AG20443 (cell line): ENCODE results near the gene DDAH1.

Experiments
- DNase-seq: peaks from one replicate; pipeline ENCODE4 v3.0.0; 2012; ENCODE audit warnings: low spot score, mixed read lengths

DDAH1 gene

DNA sequence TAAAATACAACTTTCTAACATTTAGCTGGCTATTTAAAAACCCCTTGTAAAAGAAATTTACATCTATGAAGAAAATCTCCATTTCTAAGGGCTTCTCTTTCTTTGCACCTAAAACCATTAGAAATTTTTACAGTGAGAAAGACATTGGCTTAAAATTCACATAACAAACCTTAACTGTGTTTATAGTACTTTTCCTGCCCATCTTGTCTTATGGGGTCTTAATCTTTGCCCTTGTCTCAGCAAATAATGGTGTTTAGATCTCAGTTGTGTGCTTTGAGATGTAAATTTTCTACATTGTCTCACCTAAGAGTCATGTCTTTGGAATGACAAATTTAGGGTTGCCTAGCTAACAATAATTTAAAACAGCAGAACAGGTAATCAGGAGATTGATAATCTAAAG is 71.5 kb downstream of the DDAH1 start:
- no peak for DNase-seq

DNA sequence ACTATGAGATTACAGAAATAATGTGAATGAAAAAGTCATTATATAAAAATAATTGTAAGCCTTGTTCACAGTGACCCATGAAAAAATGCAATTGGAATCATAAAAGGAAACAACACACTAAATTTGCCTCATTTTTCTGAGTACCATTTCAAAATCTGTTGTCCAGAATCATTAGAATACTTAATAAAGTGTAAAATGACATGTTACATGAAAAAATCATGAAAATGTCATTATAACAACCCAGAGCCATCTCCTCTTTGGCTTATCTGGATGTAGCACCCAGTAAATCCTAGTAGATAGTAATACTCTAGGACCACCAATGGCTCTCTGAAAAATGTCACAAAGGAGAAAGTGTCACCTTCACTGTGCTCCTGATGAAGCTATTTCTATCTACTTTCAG is 76.5 kb downstream of the DDAH1 start:
- DNase-seq: no peak

DNA sequence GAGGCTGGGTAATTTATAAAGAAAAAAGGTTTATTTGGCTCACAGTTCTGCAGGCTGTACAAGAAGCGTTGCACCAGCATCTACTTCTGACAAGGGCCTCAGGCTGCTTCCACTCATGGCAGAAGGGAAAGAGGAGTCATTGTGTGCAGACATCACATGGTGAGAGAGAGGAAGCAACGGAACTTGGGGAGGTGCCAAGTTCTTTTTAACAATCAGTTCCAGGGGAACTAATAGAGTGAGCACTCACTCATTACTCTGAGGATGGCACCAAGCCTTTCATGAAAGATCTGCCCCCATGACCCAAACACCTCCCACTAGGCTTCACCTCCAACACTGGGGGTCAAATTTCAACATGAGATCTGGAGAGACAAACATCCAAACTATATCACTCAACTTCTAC is 77.2 kb downstream of the DDAH1 start:
- DNase-seq: no peak

DNA sequence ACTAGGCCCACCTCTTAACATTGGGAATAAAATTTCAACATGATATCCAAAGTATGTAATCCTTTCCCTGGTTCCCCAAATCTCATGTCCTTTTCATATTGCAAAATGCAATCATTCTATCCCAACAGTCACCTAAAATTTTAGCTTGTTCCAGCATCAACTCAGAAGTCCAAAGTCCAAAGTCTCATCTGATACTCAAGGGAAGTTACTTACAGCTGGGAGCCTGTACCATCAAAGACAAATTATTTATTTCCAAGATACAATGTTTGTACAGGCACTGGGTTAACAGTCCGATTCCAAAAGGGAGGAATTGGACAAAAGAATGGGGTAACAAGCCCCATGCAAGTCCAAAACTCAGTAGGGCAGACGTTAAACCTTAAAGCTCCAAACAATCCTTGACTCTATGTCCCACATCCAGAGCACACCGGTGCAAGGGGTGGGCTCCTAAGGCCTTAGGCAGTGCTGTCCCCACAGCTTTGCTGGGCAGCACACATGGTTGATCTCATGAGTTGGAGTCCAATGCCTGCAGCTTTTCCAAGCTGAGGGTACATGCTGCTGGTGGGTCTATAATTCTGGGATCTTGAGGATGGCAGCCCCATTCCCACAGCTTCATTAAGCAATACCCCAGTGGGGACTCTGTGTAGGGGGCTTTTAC is 78.8 kb downstream of the DDAH1 start:
- DNase-seq: no peak

DNA sequence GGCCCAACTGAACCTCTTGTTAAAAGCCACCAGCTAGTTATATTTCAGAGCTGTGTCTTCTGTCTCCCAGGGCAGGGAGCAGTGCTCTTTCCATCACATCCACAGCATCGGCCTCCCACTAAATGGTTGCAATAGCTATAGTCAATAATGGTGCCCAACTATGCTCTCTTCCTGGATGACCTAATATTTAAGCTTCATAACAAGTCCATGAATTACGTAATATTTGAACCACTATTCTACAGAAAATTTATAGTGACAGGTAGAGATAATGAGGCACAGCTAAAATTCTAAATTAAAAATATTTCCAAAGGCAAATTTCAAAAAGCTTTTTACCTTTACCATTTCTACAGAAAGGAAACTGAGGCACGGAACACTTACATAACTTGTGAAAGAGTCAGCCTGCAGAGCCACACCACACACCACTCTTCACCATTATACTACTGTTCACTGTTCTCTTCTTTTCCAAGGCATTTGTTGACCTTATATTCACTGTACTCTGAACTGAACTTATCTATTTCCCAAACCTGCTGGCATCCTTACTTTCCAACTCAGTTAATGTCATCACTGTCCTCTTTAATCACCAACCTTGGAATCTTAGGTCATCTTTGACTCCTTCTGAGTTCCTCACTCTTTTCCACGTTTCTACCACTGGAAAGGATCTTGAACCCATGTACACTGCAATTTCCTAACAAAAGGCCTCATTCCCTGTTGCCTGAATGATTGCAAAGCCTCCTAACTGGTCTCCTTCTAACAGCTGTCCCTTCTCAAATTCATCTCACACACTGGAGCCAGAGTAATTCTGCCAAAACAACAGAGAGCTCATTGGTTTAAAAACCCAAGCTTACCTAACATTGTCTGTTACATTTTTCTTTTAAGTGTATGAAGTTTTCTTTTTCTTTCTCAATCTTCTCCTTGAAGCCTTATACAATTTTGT is 85.5 kb downstream of the DDAH1 start:
- no peak for DNase-seq

DNA sequence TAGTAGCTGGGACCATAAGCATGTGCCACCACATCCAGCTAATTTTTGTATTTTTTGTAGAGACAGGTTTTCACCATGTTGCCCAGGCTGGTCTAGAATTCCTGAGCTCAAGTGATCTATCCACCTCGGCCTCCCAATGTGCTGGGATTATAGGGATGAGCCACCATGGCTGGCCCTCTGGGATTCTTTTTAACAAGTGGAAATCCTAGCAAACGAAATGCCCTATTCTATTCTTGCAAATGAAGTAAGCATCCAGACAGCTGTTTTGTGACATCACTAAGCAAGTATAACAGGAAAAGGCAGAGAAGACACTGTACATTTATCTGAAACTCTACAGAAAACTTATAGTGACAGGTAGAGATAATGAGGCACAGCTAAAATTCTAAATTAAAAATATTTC is 86.4 kb downstream of the DDAH1 start:
- no peak for DNase-seq

DNA sequence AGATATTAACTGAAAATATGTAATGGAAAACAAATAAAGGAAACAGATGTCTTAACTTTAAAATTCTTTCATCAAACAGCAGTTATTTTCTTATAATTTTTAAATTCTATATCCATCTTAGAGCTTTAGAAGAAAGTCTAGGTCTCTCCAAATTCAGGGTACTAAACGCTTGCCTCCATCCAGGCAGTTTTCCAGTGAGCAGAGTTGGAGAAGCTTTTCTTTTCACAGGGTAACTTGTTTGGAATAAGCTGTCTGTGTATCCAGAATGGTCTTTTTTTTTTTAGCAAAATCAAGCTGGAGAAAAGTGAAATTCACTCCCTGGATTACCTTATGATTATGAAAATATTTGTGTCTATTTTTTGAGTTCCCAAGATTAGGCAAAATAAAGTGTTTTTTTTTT is 88.6 kb downstream of the DDAH1 start:
- no peak for DNase-seq

DNA sequence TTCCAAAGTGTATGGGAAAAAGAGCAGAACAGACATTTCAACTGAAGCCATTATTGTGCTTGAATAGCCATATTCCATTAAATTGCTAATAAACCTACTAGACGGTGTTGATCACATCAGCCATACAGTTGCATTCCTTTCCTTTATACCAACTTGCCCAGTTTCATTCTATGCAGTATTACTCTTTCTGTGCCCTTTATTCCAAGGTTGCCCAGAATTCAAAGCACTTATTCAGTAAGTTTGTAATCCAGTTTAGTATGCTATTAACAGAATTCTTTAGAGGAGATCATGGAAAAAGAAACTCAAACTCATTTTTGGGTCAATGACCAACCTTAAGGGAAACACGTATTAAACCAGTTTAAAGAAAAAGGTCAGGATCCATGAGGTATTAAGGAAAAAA is 89.5 kb downstream of the DDAH1 start:
- DNase-seq: no peak

DNA sequence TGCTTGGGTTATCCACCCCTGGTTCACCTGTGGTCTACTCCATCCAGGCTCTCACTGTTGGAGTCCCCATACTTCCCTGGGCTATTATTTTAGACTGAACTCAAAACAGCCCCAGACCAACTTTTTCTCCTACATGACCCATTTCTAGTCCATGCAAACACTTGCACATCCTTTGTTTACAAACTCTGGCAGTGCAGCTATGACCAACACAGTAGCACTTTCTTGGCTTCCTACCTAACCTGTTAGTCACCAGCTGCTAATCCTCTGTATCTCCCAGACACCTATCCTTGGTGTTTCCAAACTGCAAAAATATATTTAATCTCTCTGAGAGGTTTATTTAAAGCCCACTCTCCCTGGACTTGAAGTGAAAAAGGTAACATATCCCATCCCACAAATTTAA is 90.8 kb downstream of the DDAH1 start:
- DNase-seq: peak; percentile 73

DNA sequence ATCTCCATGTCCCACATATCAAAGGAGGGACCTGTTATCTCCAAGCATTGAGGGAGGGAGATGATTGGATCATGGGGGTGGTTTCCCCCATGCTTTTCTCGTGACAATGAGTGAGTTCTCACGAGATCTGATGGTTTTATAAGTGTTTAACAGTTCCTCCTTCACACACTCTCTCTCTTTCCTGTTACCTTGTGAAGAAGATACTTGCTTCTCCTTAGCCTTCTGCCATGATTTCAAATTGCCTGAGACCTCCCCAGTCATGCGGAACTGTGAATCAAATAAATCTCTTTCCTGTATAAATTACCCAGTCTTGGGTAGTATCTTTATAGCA is 91.6 kb downstream of the DDAH1 start:
- no peak for DNase-seq

DNA sequence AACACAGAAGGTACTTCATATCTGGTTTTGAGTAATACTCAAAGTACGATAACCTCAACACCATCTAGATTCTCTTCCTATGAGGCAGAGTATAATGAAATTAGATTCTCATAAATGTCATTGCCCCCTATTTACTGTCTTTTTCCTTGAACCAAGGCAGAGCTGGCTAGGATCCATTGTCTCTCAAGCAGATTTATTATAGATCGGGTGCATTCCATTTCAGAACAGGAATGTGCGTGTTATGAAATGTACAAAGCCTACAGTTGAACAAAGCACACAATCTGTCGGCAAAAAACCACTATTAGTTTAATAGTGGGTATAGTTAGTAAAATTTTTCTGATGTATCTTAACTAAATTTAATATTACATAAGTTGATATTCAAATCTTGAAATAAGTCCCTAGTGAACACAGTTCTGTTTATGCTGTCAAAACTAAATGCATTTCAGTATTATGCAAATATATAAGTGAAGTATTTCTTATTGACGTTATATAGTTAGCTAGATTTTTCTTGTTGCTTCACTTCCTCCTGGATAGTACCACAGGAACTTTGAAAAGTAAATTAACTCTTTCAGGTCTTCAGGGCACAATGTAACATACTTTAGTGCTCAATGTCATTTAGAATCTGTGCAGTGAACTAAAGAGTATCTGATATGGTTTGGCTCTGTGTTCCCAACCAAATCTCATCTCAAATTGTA is 92.1 kb downstream of the DDAH1 start:
- DNase-seq: peak; percentile 30

DNA sequence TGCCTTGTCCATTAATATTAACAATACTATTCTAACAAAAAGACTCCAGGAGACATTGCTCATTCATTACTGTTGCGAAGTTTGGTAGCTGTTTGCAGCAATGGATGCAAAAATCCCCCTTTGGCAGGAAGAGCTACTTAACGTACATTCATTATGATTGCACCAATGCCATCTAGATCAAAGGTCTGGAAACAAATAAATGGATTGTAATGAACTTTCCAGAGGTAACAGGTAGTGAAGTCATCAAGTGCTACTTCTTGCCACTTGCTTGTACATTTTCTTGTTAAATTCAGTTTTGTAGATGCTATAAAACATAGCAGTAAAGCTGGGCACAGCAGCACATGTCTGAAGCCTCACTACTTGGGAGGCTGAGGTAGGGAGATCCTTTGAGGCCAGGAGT is 93.9 kb downstream of the DDAH1 start:
- DNase-seq: no peak

DNA sequence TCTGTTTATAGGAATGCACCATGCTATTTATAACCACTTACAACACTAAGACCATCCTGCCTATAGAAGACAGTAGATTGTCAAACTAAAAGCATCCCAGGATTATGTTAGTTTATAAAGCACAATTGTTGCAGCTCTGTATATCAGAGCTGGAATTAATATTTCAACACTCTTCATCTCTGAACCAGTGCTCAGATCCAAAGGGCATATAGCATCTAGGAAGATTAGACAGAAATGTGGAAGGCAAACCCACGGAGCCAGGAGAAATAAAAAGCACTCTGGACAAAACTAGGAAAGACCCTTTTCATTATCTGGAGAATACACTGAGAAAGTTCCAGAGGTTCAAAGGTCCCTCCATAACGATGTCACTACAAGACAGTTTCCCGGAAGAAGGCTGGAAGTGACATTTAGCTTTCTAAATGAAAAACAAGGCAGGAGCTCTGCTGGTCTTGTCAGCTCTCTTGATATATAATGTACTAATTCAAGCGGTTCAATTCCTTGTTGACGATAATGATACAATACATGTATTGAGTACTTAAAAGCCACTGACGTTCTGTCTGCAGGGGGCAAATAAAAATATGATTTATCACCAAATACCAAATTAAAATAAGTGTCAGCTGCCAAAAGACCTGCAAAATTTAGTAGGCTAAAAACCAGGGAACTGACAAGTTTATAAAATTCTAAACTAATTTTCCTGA is 96.7 kb downstream of the DDAH1 start:
- DNase-seq: no peak

DNA sequence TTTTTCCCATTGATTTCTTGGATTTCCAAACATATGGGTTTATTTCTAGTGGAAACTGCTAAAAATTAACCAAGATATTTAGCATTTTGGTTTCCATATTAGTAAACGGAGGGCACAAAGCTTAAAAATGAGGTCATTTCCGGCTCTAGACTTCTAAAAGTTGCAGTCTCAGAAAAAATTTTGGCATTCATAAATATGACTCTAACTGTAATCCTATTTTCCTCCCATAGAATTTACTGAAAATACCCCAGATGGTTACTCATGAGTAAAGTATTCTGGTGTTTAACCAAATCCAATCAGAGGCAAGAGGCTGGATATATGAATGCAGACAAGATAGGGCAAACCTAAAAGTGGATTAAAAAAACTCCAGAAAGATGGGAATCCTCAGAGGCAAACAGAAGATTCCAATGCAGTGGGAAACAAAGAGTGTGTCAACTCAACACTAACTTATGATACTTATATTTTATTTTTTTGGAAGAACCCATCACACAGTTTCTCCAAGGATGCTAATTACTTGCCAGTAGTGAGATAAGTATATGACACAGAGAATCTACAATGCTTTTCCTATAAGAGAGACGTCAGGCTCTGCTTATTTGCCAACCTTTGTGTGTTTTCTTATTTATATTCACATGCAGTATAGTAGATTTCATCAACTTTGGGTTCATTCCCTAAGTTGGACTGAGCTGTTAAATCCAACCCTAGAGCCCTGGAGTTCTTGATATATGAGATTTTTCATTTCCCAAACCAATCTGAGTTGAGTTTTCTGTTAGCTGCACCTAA is 98.4 kb downstream of the DDAH1 start:
- peak; percentile 65 for DNase-seq

DNA sequence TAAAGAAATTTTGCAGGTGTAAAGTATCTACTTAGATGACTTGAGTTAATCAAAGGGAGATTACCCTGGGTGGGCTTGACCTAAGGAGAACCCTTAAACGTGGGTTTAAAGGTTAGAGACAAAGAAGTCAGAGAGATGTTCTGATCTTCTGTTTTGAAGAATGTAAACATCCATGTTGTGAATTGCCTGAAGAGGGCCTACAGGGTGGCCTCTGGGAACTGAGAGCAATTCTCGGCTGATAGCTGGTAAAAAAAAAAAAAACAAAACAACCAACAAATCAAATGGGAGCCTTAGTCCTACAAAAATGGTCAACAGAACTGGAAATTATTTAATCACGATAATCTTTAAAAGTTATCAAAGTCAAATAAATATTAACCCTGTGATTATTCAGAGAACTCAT is 99.1 kb downstream of the DDAH1 start:
- no peak for DNase-seq

DNA sequence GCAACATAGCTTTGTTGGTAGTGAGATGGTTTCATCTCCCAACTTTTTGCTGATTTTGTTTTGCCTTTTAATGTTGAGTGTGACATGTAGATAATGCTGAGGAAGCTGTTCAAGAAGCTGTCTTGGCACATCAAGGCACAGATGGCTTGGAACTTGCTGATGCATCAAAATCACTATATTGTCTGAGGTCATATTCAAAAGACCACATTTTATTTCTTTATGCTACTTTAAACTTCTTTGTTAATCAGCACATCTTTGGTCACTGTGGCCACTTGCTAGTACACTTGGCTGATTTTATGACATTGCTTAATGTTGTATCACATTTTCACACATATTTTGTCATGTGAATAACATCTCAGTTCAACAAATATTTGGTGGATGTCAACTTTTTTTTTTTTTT is 101.4 kb downstream of the DDAH1 start:
- DNase-seq: no peak

DNA sequence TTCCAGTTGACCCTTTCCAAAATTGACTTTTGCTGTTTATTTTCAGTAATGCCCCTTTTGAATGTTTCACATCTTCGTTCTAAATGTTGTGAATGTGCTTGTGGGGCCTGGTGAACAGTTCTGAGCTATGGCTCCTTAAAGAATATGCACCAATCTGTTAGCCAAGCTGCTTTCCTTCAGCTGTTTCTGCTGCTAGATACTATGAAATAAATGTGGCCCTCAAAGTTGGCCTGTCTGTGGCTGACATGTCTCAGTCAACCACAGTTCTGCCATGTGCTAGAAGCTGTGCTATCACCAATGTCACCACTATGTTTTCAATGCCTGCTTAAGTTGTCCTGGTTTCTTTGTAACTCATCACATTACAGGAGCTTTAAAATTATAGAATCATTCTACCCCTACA is 101.9 kb downstream of the DDAH1 start:
- DNase-seq: no peak

DNA sequence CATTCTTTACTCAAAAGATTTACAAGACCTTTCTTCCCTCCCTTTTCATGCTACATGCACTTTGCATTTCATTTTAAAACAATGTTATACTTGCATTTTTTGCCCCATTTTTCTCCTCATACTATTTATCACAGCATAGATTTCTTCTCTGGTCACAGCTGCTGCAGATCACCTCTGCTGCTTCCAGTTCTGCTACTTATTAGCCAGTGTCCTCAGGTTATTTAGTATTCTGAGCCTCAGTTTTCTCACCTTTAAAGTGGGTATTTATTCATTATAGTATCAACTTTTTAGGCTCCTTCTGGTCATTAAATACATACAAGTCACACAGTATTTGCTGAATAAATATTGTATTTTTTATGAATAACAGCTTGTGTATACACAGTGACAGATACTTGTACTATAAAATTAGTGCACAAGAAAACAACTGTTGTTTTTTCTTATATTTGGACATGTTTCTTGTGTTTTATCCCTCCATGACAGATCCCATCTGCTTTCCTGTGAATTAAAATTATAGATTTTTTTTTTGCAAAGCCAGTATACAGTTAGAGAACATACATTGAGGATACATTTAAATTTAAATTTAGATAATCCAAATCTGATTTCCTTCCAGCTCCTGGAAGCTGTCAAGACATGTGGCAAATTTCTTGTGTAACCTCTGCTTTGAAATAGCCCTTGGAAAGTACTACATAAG is 103.2 kb downstream of the DDAH1 start:
- DNase-seq: no peak

DNA sequence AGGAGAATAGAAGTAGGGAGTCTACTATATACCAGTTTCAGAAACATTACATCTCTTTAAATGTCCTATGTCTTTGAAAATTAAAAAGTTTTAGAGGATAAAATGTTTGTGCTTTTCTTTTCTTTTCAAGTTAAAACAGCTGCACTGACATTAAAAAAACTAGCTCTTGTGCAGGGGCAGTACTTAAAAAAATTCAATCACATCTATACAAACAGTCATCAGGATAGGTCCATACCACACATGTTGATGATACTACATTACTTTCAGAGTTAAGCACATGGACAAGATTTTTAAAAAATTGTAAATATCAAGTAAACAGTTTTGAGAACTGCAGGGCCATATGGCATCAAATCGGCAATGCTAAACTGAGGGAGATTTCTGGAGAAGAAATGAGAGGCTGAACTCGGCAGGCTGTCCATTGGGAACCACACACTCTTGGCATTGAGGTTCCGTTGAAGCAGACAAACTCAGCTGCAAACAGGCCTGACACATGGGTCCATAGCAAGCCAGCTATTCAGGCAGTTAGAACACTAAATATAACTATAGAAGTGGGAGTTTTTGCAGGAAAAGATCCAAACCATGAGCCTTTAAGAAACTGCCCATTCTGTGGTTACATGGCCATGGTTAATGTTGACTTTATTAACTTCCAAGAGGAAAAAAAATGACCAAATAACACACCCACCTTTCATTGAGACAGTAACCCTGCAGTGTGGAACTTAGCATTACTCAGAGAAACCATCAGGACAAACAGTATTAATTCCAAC is 104.0 kb downstream of the DDAH1 start:
- peak; percentile 37 for DNase-seq
